Stimulated activated naive B cell treated with anti-CD40 and anti-IgM and Interleukin-4, amounts not matched to agents 10 μg/mL and 1 μg/mL and 100 μg/mL, for 72 hours (primary cell): ENCODE data around the gene SUGP2.

Experiments
- ATAC-seq, 2 donors: fragments of 150-1000 bp; cut with Tn5 transposase; replicated peaks; 2 replicates each; pipeline ENCODE4 v1.10.0; 2021; ENCODE audit warnings: moderate library complexity in 1 of 2
- DNase-seq: peaks from one replicate; pipeline ENCODE4 v3.0.0; 2021
- H3K27ac Mint-ChIP-seq: one replicate; pipeline ENCODE4 v1.8.0; 2022; ENCODE audit warnings: mild to moderate bottlenecking, mixed read lengths
- H3K27me3 Mint-ChIP-seq, 2 donors: one replicate each; pipeline ENCODE4 v1.8.0; 2022; ENCODE audit warnings: mixed read lengths in 2 of 2
- H3K36me3 Mint-ChIP-seq, 2 donors: one replicate each; pipeline ENCODE4 v1.8.0; 2022; ENCODE audit warnings: mixed read lengths in 2 of 2, mild to moderate bottlenecking in 1 of 2
- H3K4me1 Mint-ChIP-seq, 2 donors: one replicate each; pipeline ENCODE4 v1.8.0; 2022; ENCODE audit warnings: mixed read lengths in 2 of 2, mild to moderate bottlenecking in 1 of 2
- H3K4me3 Mint-ChIP-seq, 2 donors: one replicate each; pipeline ENCODE4 v1.8.0; 2022; ENCODE audit warnings: mild to moderate bottlenecking in 2 of 2, mixed read lengths in 2 of 2, moderate library complexity in 1 of 2
- H3K9me3 Mint-ChIP-seq, 2 donors: one replicate each; pipeline ENCODE4 v1.8.0; 2022; ENCODE audit warnings: mixed read lengths in 2 of 2, mild to moderate bottlenecking in 1 of 2

SUGP2 gene

GRCh38 chr19:19033426-19034203 lies at the start of gene SUGP2, which contains the start of gene ARMC6:
SUGP2 (minus strand) TSS chr19:19033517; CDS start chr19:19031071, 2,446 bp downstream.
ARMC6 (plus strand) TSS chr19:19033603; CDS start chr19:19034210, 607 bp downstream.
- Mint-ChIP-seq H3K27me3 (no peaks in the 10 kb centered on the region), H3K36me3 (peaks cover 18 to 33% of the 10 kb centered on the region in 2 donors), H3K4me3 (peak within 1 kb of the TSS; percentile 88 to 92), H3K27ac (peak within 1 kb of the TSS; percentile 93), H3K4me1 (peaks cover 17 to 29% of the 10 kb centered on the region in 2 donors), H3K9me3 (no peaks in the 10 kb centered on the region)
- ATAC-seq, result peak; percentile 84 to 85
- DNase-seq, result peak; percentile 90

- no peak for ATAC-seq
- H3K36me3 Mint-ChIP-seq, result peaks cover 11 to 27% of the 10 kb centered on the region in 2 donors
- no peaks in the 10 kb centered on the region for H3K9me3 Mint-ChIP-seq
- H3K4me3 Mint-ChIP-seq, result no peak overlapping the region
- no peak for DNase-seq
- no peak overlapping the region for H3K27ac Mint-ChIP-seq
- H3K27me3 Mint-ChIP-seq, result no peaks in the 10 kb centered on the region
- H3K4me1 Mint-ChIP-seq, result peaks cover 22 to 49% of the 10 kb centered on the region in 2 donors
Measured at GRCh38 chr19:19081642-19082151, 48.4 kb upstream of the SUGP2 start.

GRCh38 chr19:19079571-19079970 lies 46.3 kb upstream of the SUGP2 start:
- no peak overlapping the region for H3K4me3 Mint-ChIP-seq
- H3K27ac Mint-ChIP-seq, result no peak overlapping the region
- H3K36me3 Mint-ChIP-seq, result peaks cover 14 to 32% of the 10 kb centered on the region in 2 donors
- ATAC-seq (peak; percentile 31), DNase-seq (no peak)
- H3K4me1 Mint-ChIP-seq, result peaks cover 23 to 54% of the 10 kb centered on the region in 2 donors
- H3K9me3 Mint-ChIP-seq, result no peaks in the 10 kb centered on the region
- H3K27me3 Mint-ChIP-seq, result no peaks in the 10 kb centered on the region

GRCh38 chr19:19078801-19079200 lies 45.5 kb upstream of the SUGP2 start:
- ATAC-seq, result no peak
- Mint-ChIP-seq H3K4me3 (no peak overlapping the region), H3K4me1 (peaks cover 23 to 49% of the 10 kb centered on the region in 2 donors), H3K27me3 (no peaks in the 10 kb centered on the region), H3K9me3 (no peaks in the 10 kb centered on the region), H3K27ac (no peak overlapping the region), H3K36me3 (peaks cover 14 to 32% of the 10 kb centered on the region in 2 donors)
- no peak for DNase-seq

GRCh38 chr19:19077103-19077502 lies 43.8 kb upstream of the SUGP2 start:
- ATAC-seq (no peak), DNase-seq (no peak)
- H3K27me3 Mint-ChIP-seq, result no peaks in the 10 kb centered on the region
- H3K27ac Mint-ChIP-seq, result peak overlapping the region; percentile 53
- peaks cover 31 to 51% of the 10 kb centered on the region in 2 donors for H3K4me1 Mint-ChIP-seq
- peaks cover 14 to 30% of the 10 kb centered on the region in 2 donors for H3K36me3 Mint-ChIP-seq
- no peak overlapping the region for H3K4me3 Mint-ChIP-seq
- H3K9me3 Mint-ChIP-seq, result no peaks in the 10 kb centered on the region

GRCh38 chr19:19076476-19076875 lies 43.2 kb upstream of the SUGP2 start:
- no peak for ATAC-seq
- Mint-ChIP-seq H3K4me3 (no peak overlapping the region), H3K36me3 (peaks cover 13 to 29% of the 10 kb centered on the region in 2 donors), H3K27ac (peak overlapping the region; percentile 9), H3K9me3 (no peaks in the 10 kb centered on the region), H3K27me3 (no peaks in the 10 kb centered on the region), H3K4me1 (peaks cover 29 to 45% of the 10 kb centered on the region in 2 donors)
- no peak for DNase-seq

- Mint-ChIP-seq H3K27me3 (no peaks in the 10 kb centered on the region), H3K4me3 (no peak overlapping the region), H3K9me3 (no peaks in the 10 kb centered on the region), H3K36me3 (peaks cover 12 to 34% of the 10 kb centered on the region in 2 donors), H3K4me1 (peaks cover 31 to 48% of the 10 kb centered on the region in 2 donors), H3K27ac (peak overlapping the region; percentile 15)
- DNase-seq (no peak), ATAC-seq (no peak)
Measured at GRCh38 chr19:19075126-19075525, 41.8 kb upstream of the SUGP2 start.

- Mint-ChIP-seq H3K27me3 (no peaks in the 10 kb centered on the region), H3K9me3 (no peaks in the 10 kb centered on the region), H3K4me1 (peaks cover 29 to 45% of the 10 kb centered on the region in 2 donors), H3K4me3 (no peak overlapping the region), H3K36me3 (peaks cover 12 to 31% of the 10 kb centered on the region in 2 donors), H3K27ac (no peak overlapping the region)
- ATAC-seq (no peak), DNase-seq (no peak)
Measured at GRCh38 chr19:19074196-19074882, 41.0 kb upstream of the SUGP2 start.

- H3K4me3 Mint-ChIP-seq, result no peak overlapping the region
Measured at GRCh38 chr19:19071897-19072296, 38.6 kb upstream of the SUGP2 start.

GRCh38 chr19:19068659-19069654 lies 35.6 kb upstream of the SUGP2 start:
- H3K27me3 Mint-ChIP-seq, result no peaks in the 10 kb centered on the region
- H3K4me3 Mint-ChIP-seq, result no peak overlapping the region
- peaks cover 29 to 59% of the 10 kb centered on the region in 2 donors for H3K4me1 Mint-ChIP-seq
- no peak for ATAC-seq
- H3K27ac Mint-ChIP-seq, result peak overlapping the region; percentile 80
- H3K36me3 Mint-ChIP-seq, result peaks cover 2 to 11% of the 10 kb centered on the region in 2 donors
- DNase-seq, result no peak
- H3K9me3 Mint-ChIP-seq, result no peaks in the 10 kb centered on the region

More at GRCh38 chr19:19071897-19072296, 38.6 kb upstream of the SUGP2 start:
- Mint-ChIP-seq H3K4me1 (peaks cover 26 to 41% of the 10 kb centered on the region in 2 donors), H3K27ac (no peak overlapping the region), H3K36me3 (peaks cover 6 to 17% of the 10 kb centered on the region in 2 donors), H3K9me3 (no peaks in the 10 kb centered on the region), H3K27me3 (no peaks in the 10 kb centered on the region)
- DNase-seq (no peak), ATAC-seq (no peak)

- Mint-ChIP-seq H3K27me3 (no peaks in the 10 kb centered on the region), H3K4me1 (peaks cover 21 to 58% of the 10 kb centered on the region in 2 donors), H3K9me3 (no peaks in the 10 kb centered on the region), H3K36me3 (peaks cover 0 to 5% of the 10 kb centered on the region in 2 donors), H3K27ac (peak overlapping the region; percentile 83), H3K4me3 (peak overlapping the region; percentile 2 to 25)
- ATAC-seq, result no peak
- DNase-seq, result no peak
Measured at GRCh38 chr19:19067276-19068072, 34.2 kb upstream of the SUGP2 start.

- peaks cover 1 to 11% of the 10 kb centered on the region in 2 donors for H3K36me3 Mint-ChIP-seq
- no peak for ATAC-seq
- peak overlapping the region; percentile 90 to 92 for H3K4me3 Mint-ChIP-seq
- peak overlapping the region; percentile 89 for H3K27ac Mint-ChIP-seq
- peaks cover 20 to 55% of the 10 kb centered on the region in 2 donors for H3K4me1 Mint-ChIP-seq
- no peaks in the 10 kb centered on the region for H3K9me3 Mint-ChIP-seq
- DNase-seq, result peak; percentile 38
- no peaks in the 10 kb centered on the region for H3K27me3 Mint-ChIP-seq
Measured at GRCh38 chr19:19064811-19065745, 31.8 kb upstream of the SUGP2 start.
